ENCODE measurements around the gene CLDN16. TPM values are rescaled to one million over a fixed set of nuclear protein-coding genes. Genes with fewer than 3 reads are reported as not detected.

Gene CLDN16
- total RNA-seq, result 1 to 10 TPM in 3 of 6 experiments, under 1 TPM in 3; 0.37 to 6.6 (median 1.3) TPM
- long read RNA-seq, result 0 reads

GRCh38 chr3:190387578-190388213, at the start of gene CLDN16:
Gene CLDN16, plus strand, starts transcription at chr3:190388163. Its CDS starts 167 bp downstream, at chr3:190388330.
- WGBS (ENCODE audit: insufficient coverage, low coverage, low lambda C conversion rate, missing lambda C conversion rate), result 85% methylated on average over 12 of the region's 12 CpGs
- Histone ChIP-seq H3K36me3 (no peaks in the 10 kb centered on the region), H3K27me3 (no peaks in the 10 kb centered on the region), H3K9me3 (no peaks in the 10 kb centered on the region), H3K27ac (no peak within 1 kb of the TSS), H3K4me1 (no peaks in the 10 kb centered on the region), H3K4me3 (no peak within 1 kb of the TSS)
- TF ChIP-seq POLR2A (IDR thresholded peaks at IDR 0.05), result no peak
- TF ChIP-seq CTCF (IDR thresholded peaks at IDR 0.05), result no peak
- ATAC-seq (no peak), DNase-seq (no peak)
- intact Hi-C loops (cut with DNase I), result no loop called here

- no peak overlapping the region for H3K27ac ChIP-seq
- no peaks in the 10 kb centered on the region for H3K27me3 ChIP-seq
- no peaks in the 10 kb centered on the region for H3K9me3 ChIP-seq
- H3K36me3 ChIP-seq, result no peaks in the 10 kb centered on the region
- ATAC-seq, result peak; percentile 29 to 67 (median 59)
- H3K4me3 ChIP-seq, result no peak overlapping the region
- intact Hi-C loops (cut with DNase I), result no loop called here
- peak in 1 of 3 donors; percentile 50 for DNase-seq
- H3K4me1 ChIP-seq, result peaks cover 0 to 20% (median 6%) of the 10 kb centered on the region in 4 donors
- TF ChIP-seq CTCF (IDR thresholded peaks at IDR 0.05), result no peak
Observed at GRCh38 chr3:190338717-190339116, 49.2 kb upstream of the CLDN16 start.

GRCh38 chr3:190339130-190339529, 48.8 kb upstream of the CLDN16 start:
- peaks cover 0 to 20% (median 6%) of the 10 kb centered on the region in 4 donors for H3K4me1 ChIP-seq
- no peak overlapping the region for H3K4me3 ChIP-seq
- peak; percentile 48 to 70 (median 56) for ATAC-seq
- H3K27ac ChIP-seq, result no peak overlapping the region
- no peaks in the 10 kb centered on the region for H3K27me3 ChIP-seq
- intact Hi-C loops (cut with DNase I), result no loop called here
- peak; percentile 21 to 30 (median 26) for TF ChIP-seq CTCF (IDR thresholded peaks at IDR 0.05)
- TF ChIP-seq POLR2A (IDR thresholded peaks at IDR 0.05), result no peak
- no peaks in the 10 kb centered on the region for H3K9me3 ChIP-seq
- no peak for DNase-seq
- H3K36me3 ChIP-seq, result no peaks in the 10 kb centered on the region

GRCh38 chr3:190340071-190340470, 47.9 kb upstream of the CLDN16 start:
- no peaks in the 10 kb centered on the region for H3K36me3 ChIP-seq
- TF ChIP-seq POLR2A (IDR thresholded peaks at IDR 0.05) (no peak), CTCF (IDR thresholded peaks at IDR 0.05) (no peak)
- DNase-seq, result no peak
- no peaks in the 10 kb centered on the region for H3K27me3 ChIP-seq
- H3K27ac ChIP-seq, result no peak overlapping the region
- H3K9me3 ChIP-seq, result no peaks in the 10 kb centered on the region
- H3K4me3 ChIP-seq, result no peak overlapping the region
- 80% methylated on average over 2 of the region's 2 CpGs for WGBS (ENCODE audit: insufficient coverage, low coverage, low lambda C conversion rate, missing lambda C conversion rate)
- no peak for ATAC-seq
- intact Hi-C loops (cut with DNase I), result no loop called here
- peaks cover 0 to 21% (median 6%) of the 10 kb centered on the region in 4 donors for H3K4me1 ChIP-seq
